Activated CD8-positive, alpha-beta memory T cell treated with anti-CD3 and anti-CD28 coated beads for 1 hour (primary cell): ENCODE data around the gene COQ4.

Experiments
- DNase-seq, 2 donors: peaks; one replicate each; pipeline ENCODE4 v3.0.0-alpha.2; 2020; ENCODE audit warnings: low read depth in 1 of 2; ENCODE audit errors: extremely low read depth in 1 of 2

COQ4 gene

GRCh38 chr9:128372188-128372641 lies 49.6 kb downstream of the COQ4 start:
- DNase-seq: no peak

- DNase-seq: no peak
These were observed 50.1 kb downstream of the COQ4 start for GRCh38 chr9:128372784-128373183.

DNA sequence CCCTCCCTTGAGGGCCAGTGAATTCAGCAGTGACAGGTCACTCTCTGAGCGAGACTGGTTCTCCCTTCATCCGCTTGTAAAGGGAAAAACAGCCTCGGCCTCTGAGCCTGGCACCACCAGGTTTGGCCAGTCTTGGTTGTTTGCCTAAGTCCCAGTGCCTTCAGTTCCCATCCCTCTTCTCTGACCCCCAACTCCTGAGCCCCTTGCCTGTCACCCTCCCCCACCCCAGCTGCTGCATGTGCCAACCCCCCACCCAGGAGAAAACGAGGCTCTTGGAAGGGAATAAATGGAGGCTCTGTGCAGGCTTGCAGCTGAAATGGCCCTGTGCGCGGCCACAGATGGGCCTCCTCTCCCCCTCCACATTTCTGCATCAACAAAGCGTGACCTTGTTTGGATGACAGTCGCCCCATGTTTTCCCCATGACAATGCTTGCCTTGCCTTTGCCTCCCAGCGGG lies 51.6 kb downstream of the COQ4 start:
- DNase-seq: no peak

- no peak for DNase-seq
These were observed 53.2 kb downstream of the COQ4 start for GRCh38 chr9:128375865-128376264.

DNA sequence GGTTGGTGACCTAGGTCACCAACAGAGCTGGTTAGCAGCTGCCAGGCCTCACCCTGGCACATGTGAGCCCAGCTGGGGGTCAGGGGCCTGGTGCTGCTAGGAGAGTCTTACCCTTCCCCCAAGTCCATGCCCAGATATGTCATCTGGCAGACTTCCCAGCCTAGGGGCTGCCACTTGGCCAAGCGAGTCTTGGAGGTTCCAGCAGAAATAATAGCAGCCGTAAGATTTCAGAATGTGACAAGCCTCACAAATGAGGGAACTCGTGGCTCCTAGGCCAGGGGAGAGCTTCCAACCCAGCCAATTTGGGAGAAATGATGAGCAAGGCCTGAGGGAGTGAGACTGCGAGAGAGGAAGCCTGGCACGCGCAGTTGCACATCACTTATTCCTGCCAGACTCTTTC lies 59.6 kb downstream of the COQ4 start:
- DNase-seq: no peak

DNA sequence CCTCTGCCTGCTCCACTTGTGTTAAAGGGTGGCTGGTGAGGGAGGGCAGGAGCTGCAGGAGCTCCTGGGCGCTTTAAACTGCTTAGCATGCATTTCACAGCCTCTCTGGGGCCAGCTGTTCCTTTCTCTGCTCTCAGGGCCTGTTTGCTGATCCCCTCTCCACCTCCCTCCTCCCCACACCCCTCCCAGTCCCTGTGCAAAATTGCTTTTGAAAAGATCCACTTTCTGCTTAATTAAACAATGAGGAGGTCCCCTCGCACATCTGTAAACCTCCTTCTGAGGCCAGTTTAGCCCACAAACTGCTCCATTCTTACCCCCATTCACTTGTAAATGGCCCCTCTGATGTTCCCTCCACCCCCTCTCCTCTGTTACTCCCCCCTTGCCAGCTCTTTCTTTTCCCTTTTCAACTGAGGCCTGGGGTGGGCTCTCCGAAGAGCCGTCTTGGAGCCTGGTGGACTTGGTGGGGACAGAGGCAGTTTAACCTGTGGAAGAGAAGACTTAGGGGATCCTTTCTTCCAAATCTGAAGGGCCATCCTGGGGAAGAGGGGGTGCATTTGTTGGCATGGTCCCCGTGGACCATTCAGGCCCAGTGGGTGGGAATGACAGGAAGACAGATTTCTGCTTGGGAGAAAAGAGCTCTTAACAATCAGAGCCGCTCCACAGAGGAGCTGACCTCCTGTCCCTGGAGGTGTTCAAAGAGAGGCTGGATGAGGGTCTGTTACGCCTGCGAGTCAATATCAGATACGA lies 60.5 kb downstream of the COQ4 start:
- DNase-seq: no peak
